SJCRH30 (cell line): ENCODE measurements around the gene KCNH3. TPM values are rescaled to one million over a fixed set of nuclear protein-coding genes. Genes with fewer than 3 reads are reported as not detected.

Source experiments
- DNase-seq, 2 experiments: peaks; one replicate each; pipeline ENCODE4 v3.0.0-alpha.2; 2015 to 2020
- H3K27ac ChIP-seq: fragments of 250-450 bp; sonication (Bioruptor Pico); 2 replicates; pipeline ENCODE4 v1.5.1; 2020; ENCODE audit warnings: mild to moderate bottlenecking, moderate library complexity
- H3K27me3 ChIP-seq: fragments of 250-450 bp; sonication (Bioruptor Pico); 2 replicates; pipeline ENCODE4 v1.5.1; 2020; ENCODE audit warnings: mild to moderate bottlenecking, moderate library complexity
- H3K36me3 ChIP-seq: fragments of 250-450 bp; sonication (Bioruptor Pico); 2 replicates; pipeline ENCODE4 v1.5.1; 2020; ENCODE audit warnings: mild to moderate bottlenecking, moderate library complexity
- H3K4me1 ChIP-seq: fragments of 250-450 bp; sonication (Bioruptor Pico); 2 replicates; pipeline ENCODE4 v1.5.1; 2020; ENCODE audit warnings: mild to moderate bottlenecking, moderate library complexity
- H3K4me3 ChIP-seq: fragments of 250-450 bp; sonication (Bioruptor Pico); 2 replicates; pipeline ENCODE4 v1.5.1; 2020; ENCODE audit warnings: mild to moderate bottlenecking, moderate library complexity
- H3K9me3 ChIP-seq: fragments of 250-450 bp; sonication (Bioruptor Pico); replicated peaks from 2 replicates; pipeline ENCODE4 v1.5.1; 2020; ENCODE audit warnings: mild to moderate bottlenecking, moderate library complexity
- total RNA-seq: library from RNA; depleted of rRNA; stranded (reverse); fragments of >200 nt; shearing (Covaris generic); gene quantifications from 2 replicates; pipeline ENCODE4 v1.2.3, GENCODE V29; 2014

KCNH3 gene
- total RNA-seq, 1 experiment from 2014 or later: 0.12 TPM

GRCh38 chr12:49536526-49537071 is 2.2 kb upstream of the KCNH3 start:
- H3K4me3 ChIP-seq: no peak overlapping the region
- no peak overlapping the region for H3K27ac ChIP-seq
- no peak for DNase-seq
- H3K27me3 ChIP-seq: peaks cover 24% of the 10 kb centered on the region
- H3K4me1 ChIP-seq: peaks cover 20% of the 10 kb centered on the region
- no peaks in the 10 kb centered on the region for H3K9me3 ChIP-seq
- H3K36me3 ChIP-seq: no peaks in the 10 kb centered on the region

DNA sequence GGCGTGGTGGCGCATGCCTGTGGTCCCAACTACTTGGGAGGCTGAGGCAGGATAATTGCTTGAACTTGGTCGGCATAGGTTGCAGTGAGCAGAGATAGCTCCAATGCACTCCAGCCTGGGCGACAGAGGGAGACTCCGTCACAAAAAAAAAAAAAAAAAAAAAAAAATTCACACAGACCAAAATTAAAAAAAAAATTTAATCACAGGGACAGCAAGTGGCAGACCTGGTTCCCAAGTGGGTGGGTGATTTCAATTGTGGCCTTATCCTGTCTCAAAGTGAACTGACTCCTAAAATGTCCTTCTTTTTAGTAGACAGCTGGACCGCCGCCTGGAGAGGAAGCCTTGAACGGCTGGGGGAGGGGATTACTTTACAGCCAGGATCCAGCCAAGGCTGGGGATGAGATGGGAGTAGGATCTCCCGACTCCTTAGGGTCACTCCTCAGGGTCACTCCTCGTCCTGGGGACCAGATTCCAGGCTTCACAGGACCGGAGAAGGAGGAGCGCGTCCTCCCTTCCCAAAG is 1.5 kb upstream of the KCNH3 start:
- DNase-seq: no peak
- H3K4me1 ChIP-seq: peaks cover 20% of the 10 kb centered on the region
- no peak overlapping the region for H3K27ac ChIP-seq
- H3K9me3 ChIP-seq: no peaks in the 10 kb centered on the region
- H3K36me3 ChIP-seq: no peaks in the 10 kb centered on the region
- H3K4me3 ChIP-seq: peak overlapping the region; percentile 55
- peaks cover 24% of the 10 kb centered on the region for H3K27me3 ChIP-seq

- Histone ChIP-seq H3K36me3 (no peaks in the 10 kb centered on the region), H3K27me3 (peaks cover 29% of the 10 kb centered on the region), H3K4me3 (peak overlapping the region; percentile 55)
Observed at GRCh38 chr12:49537752-49538509, 899 bp upstream of the KCNH3 start.

DNA sequence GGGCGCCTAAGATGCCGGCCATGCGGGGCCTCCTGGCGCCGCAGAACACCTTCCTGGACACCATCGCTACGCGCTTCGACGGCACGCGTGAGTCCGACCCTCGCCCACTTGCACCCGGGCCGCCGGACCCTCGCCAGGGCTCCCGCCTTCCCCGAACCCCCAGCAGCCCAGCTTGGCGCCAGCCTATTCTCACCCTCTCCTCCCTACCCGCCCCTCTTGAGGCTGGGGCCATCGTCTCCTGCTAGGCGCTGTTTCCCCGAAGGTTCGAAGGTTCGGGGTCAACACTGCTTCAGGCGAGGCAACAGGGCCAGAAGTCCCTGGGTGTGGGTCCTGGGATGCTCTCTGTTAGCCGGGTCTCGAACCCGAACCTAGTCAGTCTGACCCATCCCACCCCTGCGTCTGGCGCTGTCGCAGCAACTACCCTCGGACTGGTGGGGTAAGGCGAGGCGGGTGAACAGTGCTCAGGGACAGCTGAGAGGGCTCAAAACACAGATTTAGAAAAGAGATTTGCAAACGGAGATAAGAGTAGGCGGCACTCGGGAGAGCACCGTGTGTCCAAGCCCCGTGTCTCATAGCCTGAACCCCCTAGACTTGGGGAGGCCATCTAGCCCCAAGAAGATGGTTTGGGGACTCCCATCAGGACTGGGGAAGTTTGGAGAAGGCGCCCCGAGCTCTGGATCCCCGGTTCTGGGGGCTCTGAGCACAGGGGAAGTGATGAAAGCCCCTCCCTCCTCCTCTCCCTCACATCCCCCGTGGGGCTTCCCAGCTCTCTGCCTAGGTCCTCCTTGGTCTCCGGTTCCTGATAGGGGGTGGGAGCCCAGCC is 787 bp downstream of the KCNH3 start:
- Histone ChIP-seq H3K36me3 (no peaks in the 10 kb centered on the region), H3K27me3 (peaks cover 29% of the 10 kb centered on the region), H3K27ac (no peak overlapping the region), H3K4me1 (peaks cover 20% of the 10 kb centered on the region), H3K4me3 (no peak overlapping the region), H3K9me3 (no peaks in the 10 kb centered on the region)
- peak in 1 of 2 experiments; percentile 32 for DNase-seq

More at GRCh38 chr12:49537752-49538509, 899 bp upstream of the KCNH3 start:
- Histone ChIP-seq H3K4me1 (peaks cover 20% of the 10 kb centered on the region), H3K9me3 (no peaks in the 10 kb centered on the region), H3K27ac (no peak overlapping the region)
- DNase-seq: peak in 1 of 2 experiments; percentile 54

- no peak overlapping the region for H3K4me3 ChIP-seq
- H3K27me3 ChIP-seq: peaks cover 34% of the 10 kb centered on the region
- no peaks in the 10 kb centered on the region for H3K36me3 ChIP-seq
- peaks cover 20% of the 10 kb centered on the region for H3K4me1 ChIP-seq
- no peak for DNase-seq
- no peaks in the 10 kb centered on the region for H3K9me3 ChIP-seq
- no peak overlapping the region for H3K27ac ChIP-seq
Observed at GRCh38 chr12:49540229-49541139, 1.7 kb downstream of the KCNH3 start.

DNA sequence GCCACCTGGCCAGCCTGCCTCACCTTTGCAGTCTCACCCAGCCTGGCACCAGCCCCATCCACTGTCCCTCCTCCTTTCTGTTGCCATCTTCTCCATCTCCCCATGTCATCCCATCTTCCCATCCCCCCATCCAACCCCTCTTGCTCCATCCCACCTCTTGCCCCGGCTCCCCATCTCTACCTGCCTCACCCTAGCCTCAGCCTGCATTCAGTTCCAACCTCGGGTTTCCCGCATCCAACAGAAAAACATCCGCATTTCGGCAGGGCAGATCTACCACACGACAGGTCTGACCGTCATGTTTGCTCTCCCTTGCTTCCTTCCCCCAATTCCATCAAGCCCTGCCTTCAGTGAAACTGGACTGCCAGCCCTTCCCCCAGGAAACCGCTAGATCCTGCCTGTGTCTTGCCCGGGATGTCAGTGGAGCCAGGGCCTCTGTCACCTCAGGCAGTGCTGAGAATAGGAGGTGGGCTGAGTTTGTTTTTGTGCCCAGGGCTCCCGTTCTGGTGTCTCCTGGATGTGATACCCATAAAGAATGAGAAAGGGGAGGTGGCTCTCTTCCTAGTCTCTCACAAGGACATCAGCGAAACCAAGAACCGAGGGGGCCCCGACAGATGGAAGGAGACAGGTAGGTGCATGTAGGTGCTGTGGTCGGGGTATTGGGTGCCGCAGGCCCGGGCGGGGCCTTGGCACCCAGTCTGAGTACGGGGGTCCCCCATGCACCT is 2.5 kb downstream of the KCNH3 start:
- H3K4me1 ChIP-seq: peaks cover 20% of the 10 kb centered on the region
- H3K4me3 ChIP-seq: no peak overlapping the region
- H3K27ac ChIP-seq: no peak overlapping the region
- no peaks in the 10 kb centered on the region for H3K36me3 ChIP-seq
- H3K27me3 ChIP-seq: peaks cover 40% of the 10 kb centered on the region
- no peaks in the 10 kb centered on the region for H3K9me3 ChIP-seq
- DNase-seq: no peak

DNA sequence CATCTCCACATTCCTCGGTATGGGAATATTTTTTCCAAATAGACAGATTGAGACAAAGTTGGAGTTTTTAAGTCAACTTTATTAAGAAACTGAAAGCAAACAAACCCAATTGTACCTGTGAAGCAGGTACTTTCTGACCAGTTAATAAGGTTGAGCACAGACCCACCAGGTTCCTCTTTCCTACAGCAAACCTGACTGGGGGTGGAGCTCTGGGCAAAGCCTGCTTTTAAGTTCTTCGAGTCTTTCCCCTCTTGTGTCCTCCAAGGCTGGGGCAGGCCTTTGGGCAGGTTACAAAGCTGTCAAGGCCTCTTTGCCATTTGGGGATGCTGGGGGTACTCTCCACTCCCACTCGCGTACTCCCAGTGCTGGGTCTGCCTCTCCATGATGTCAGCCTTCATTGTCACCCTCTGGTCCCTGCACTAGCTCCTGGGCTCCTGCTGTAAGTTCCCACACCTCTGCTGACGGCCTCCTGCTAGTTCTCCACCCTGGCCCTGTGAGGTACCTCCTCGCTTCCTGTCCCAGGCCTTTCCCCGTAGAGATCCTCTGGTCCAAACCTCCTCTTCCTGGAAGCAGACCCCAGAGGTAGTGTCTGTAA is 3.2 kb downstream of the KCNH3 start:
- no peak overlapping the region for H3K4me3 ChIP-seq
- DNase-seq: no peak
- no peaks in the 10 kb centered on the region for H3K36me3 ChIP-seq
- H3K27ac ChIP-seq: no peak overlapping the region
- H3K27me3 ChIP-seq: peaks cover 33% of the 10 kb centered on the region
- no peaks in the 10 kb centered on the region for H3K9me3 ChIP-seq
- peaks cover 16% of the 10 kb centered on the region for H3K4me1 ChIP-seq

DNA sequence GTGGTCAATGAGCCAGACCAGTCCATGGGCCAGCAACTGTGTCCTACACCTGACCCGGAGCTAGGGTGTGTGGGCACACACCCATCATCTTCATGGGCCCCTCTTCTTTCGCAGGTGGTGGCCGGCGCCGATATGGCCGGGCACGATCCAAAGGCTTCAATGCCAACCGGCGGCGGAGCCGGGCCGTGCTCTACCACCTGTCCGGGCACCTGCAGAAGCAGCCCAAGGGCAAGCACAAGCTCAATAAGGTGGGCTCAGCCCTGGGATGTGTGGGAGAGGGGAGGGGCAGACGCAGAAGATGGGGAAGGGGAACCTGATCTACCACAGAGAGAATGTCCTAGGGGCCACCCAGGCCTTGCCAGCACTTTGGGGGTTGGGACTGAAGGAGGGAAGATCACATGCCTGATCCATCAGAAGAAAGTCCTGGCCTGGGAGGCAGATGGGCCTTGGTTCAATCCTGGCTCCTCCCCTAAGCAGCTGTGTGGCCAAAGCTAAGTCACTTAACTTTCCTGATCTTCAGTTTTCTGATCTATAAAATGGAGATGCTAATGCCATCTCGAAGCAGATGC is 3.8 kb downstream of the KCNH3 start:
- Histone ChIP-seq H3K27ac (no peak overlapping the region), H3K9me3 (no peaks in the 10 kb centered on the region), H3K4me3 (no peak overlapping the region), H3K27me3 (peaks cover 36% of the 10 kb centered on the region), H3K36me3 (no peaks in the 10 kb centered on the region), H3K4me1 (peaks cover 13% of the 10 kb centered on the region)
- DNase-seq: no peak

- no peak overlapping the region for H3K27ac ChIP-seq
- H3K27me3 ChIP-seq: peaks cover 33% of the 10 kb centered on the region
- no peaks in the 10 kb centered on the region for H3K36me3 ChIP-seq
- no peaks in the 10 kb centered on the region for H3K9me3 ChIP-seq
- no peak for DNase-seq
- no peak overlapping the region for H3K4me3 ChIP-seq
- H3K4me1 ChIP-seq: peaks cover 13% of the 10 kb centered on the region
Observed at GRCh38 chr12:49543221-49543913, 4.5 kb downstream of the KCNH3 start.

DNA sequence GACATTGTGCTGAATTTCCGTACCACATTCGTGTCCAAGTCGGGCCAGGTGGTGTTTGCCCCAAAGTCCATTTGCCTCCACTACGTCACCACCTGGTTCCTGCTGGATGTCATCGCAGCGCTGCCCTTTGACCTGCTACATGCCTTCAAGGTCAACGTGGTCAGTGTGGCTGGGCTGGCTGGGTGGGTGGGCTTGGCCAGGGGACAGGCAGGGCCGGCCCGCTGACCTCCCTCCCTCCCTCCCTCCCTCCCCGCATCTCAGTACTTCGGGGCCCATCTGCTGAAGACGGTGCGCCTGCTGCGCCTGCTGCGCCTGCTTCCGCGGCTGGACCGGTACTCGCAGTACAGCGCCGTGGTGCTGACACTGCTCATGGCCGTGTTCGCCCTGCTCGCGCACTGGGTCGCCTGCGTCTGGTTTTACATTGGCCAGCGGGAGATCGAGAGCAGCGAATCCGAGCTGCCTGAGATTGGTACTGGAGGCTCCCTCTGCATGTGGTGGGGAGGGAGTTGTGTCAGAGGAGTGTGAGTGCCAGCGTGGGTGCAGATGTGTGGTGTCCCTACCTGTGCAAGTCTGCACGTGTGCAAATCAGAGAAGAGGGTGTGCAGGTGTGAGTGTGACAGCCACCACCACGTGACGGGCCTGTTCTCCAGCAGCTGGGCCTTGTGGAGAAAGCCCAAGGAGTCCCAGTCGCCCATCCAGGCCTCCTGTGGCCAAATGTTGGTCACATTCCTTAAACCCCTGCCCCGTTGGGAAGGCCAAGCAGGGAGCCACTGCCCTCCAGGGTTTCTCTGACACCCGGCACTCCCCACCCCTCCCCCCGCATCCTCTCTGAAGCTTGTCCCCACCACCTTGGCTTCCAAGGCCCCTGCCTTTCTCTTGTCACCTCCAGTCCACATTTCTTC is 5.3 kb downstream of the KCNH3 start:
- Histone ChIP-seq H3K27ac (no peak overlapping the region), H3K4me3 (no peak overlapping the region), H3K4me1 (peaks cover 13% of the 10 kb centered on the region), H3K27me3 (peaks cover 33% of the 10 kb centered on the region), H3K36me3 (no peaks in the 10 kb centered on the region), H3K9me3 (no peaks in the 10 kb centered on the region)
- DNase-seq: no peak

- H3K36me3 ChIP-seq: no peaks in the 10 kb centered on the region
- no peak overlapping the region for H3K4me3 ChIP-seq
- no peak for DNase-seq
- peaks cover 23% of the 10 kb centered on the region for H3K27me3 ChIP-seq
- no peaks in the 10 kb centered on the region for H3K9me3 ChIP-seq
- H3K27ac ChIP-seq: no peak overlapping the region
- peaks cover under 1% of the 10 kb centered on the region; the same call in 1 of the 2 replicates for H3K4me1 ChIP-seq
Observed at GRCh38 chr12:49545815-49546214, 7.0 kb downstream of the KCNH3 start.

DNA sequence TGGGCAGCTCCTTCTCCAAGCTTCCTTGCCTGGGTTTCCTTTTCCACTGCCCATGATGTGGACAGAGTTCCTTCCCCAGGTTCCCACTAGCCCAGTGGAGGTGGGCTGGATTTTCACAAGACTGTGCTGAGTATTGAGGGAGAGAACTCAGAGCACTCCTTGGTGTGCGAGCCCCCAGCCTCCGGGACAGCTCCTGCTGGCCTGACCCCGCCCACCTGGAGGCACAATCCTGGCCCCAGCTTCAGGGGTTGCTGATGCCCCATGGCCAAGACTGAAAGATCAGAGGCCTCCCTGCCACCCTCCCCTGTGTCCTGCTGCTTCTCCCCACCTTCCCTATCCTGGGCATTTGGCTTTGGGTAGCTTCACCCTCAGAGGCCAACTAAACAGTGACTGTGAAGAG is 7.7 kb downstream of the KCNH3 start:
- no peaks in the 10 kb centered on the region for H3K4me1 ChIP-seq
- no peaks in the 10 kb centered on the region for H3K36me3 ChIP-seq
- no peak overlapping the region for H3K4me3 ChIP-seq
- DNase-seq: no peak
- H3K9me3 ChIP-seq: no peaks in the 10 kb centered on the region
- peaks cover 23% of the 10 kb centered on the region for H3K27me3 ChIP-seq
- no peak overlapping the region for H3K27ac ChIP-seq
